HL-60 (cell line): Measurements from ENCODE around the gene TMEM63A.
A peak's percentile ranks its signal among the peaks of the same experiment; 100 is the strongest.
"Not testable (repeated sequence)": the region's sequence is repeated elsewhere in the genome, so short reads cannot be mapped to it uniquely, and the experiment has no call there.

ENCODE experiments used
- DNase-seq, 2 experiments: peaks; one replicate each; pipeline ENCODE4 v3.0.0-alpha.2; 2010 to 2020; ENCODE audit warnings: low read depth in 1 of 2, low spot score in 1 of 2
- H3K27ac ChIP-seq: fragments of 250-450 bp; sonication (Bioruptor Pico); replicated peaks from 2 replicates; pipeline ENCODE4 v1.5.1; 2020; ENCODE audit warnings: mild to moderate bottlenecking, moderate library complexity
- H3K27me3 ChIP-seq: fragments of 250-450 bp; sonication (Bioruptor Pico); 2 replicates; pipeline ENCODE4 v1.5.1; 2021; ENCODE audit warnings: mild to moderate bottlenecking, moderate library complexity; ENCODE audit not compliant: insufficient read depth, poor library complexity, severe bottlenecking
- H3K4me3 ChIP-seq: replicated peaks from 2 replicates; pipeline ENCODE4 v1.5.1; 2011; ENCODE audit warnings: mild to moderate bottlenecking, control low read depth, low read length; ENCODE audit not compliant: insufficient read depth
- GABPA ChIP-seq: IDR thresholded peaks from 2 replicates; pipeline ENCODE4 v1.6.1; 2012; ENCODE audit warnings: low read depth
- POLR2AphosphoS5 ChIP-seq: IDR thresholded peaks from 2 replicates; pipeline ENCODE4 v1.6.1; 2012; ENCODE audit warnings: low read depth
- SPI1 ChIP-seq: IDR thresholded peaks from 2 replicates; pipeline ENCODE4 v1.6.1; 2012; ENCODE audit warnings: low read depth, mild to moderate bottlenecking, borderline replicate concordance
- TF ChIP-seq, protein P1 (sequence below): IDR thresholded peaks from one replicate; pipeline ENCODE4 v1.5.1; 2011; ENCODE audit warnings: low read length, control low read depth, inconsistent platforms; ENCODE audit not compliant: insufficient read depth
- TF ChIP-seq, protein P2 (sequence below): IDR thresholded peaks from 2 replicates; pipeline ENCODE4 v1.6.1; 2012; ENCODE audit warnings: low read depth; ENCODE audit not compliant: insufficient replicate concordance

Gene TMEM63A

DNA sequence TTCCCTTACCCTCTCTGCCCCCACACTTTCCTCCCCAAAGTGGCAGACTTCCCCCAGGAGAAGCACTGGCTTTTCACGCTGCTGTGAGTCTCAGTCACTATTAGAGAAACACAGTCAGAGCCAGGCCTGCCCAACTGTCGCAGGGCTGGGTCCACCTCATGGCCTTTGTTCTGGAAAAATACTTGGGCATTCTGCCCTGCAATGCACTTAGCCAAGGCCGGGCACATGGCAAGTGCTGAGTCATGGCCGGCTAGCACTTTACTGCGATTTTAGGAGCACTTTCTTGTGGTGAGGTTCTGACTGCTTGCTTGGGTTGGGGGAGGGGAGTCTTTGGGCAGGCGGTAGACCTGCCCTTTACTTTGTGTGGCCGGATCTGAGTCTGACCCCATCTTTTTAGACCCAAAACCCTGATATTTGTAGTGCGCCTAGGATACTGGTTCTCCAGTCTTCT lies 64.5 kb downstream of the TMEM63A start:
- no peak overlapping the region for H3K4me3 ChIP-seq
- H3K27ac ChIP-seq = peak overlapping the region; percentile 54
- no peak for TF ChIP-seq GABPA
- TF ChIP-seq POLR2AphosphoS5 = no peak
- TF ChIP-seq, protein P1, sequence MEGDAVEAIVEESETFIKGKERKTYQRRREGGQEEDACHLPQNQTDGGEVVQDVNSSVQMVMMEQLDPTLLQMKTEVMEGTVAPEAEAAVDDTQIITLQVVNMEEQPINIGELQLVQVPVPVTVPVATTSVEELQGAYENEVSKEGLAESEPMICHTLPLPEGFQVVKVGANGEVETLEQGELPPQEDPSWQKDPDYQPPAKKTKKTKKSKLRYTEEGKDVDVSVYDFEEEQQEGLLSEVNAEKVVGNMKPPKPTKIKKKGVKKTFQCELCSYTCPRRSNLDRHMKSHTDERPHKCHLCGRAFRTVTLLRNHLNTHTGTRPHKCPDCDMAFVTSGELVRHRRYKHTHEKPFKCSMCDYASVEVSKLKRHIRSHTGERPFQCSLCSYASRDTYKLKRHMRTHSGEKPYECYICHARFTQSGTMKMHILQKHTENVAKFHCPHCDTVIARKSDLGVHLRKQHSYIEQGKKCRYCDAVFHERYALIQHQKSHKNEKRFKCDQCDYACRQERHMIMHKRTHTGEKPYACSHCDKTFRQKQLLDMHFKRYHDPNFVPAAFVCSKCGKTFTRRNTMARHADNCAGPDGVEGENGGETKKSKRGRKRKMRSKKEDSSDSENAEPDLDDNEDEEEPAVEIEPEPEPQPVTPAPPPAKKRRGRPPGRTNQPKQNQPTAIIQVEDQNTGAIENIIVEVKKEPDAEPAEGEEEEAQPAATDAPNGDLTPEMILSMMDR = no peak
- no peak for TF ChIP-seq SPI1
- TF ChIP-seq, protein P2, sequence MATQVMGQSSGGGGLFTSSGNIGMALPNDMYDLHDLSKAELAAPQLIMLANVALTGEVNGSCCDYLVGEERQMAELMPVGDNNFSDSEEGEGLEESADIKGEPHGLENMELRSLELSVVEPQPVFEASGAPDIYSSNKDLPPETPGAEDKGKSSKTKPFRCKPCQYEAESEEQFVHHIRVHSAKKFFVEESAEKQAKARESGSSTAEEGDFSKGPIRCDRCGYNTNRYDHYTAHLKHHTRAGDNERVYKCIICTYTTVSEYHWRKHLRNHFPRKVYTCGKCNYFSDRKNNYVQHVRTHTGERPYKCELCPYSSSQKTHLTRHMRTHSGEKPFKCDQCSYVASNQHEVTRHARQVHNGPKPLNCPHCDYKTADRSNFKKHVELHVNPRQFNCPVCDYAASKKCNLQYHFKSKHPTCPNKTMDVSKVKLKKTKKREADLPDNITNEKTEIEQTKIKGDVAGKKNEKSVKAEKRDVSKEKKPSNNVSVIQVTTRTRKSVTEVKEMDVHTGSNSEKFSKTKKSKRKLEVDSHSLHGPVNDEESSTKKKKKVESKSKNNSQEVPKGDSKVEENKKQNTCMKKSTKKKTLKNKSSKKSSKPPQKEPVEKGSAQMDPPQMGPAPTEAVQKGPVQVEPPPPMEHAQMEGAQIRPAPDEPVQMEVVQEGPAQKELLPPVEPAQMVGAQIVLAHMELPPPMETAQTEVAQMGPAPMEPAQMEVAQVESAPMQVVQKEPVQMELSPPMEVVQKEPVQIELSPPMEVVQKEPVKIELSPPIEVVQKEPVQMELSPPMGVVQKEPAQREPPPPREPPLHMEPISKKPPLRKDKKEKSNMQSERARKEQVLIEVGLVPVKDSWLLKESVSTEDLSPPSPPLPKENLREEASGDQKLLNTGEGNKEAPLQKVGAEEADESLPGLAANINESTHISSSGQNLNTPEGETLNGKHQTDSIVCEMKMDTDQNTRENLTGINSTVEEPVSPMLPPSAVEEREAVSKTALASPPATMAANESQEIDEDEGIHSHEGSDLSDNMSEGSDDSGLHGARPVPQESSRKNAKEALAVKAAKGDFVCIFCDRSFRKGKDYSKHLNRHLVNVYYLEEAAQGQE = no peak
- DNase-seq = peak; percentile 45 to 62
- H3K27me3 ChIP-seq = no peaks in the 10 kb centered on the region

DNA sequence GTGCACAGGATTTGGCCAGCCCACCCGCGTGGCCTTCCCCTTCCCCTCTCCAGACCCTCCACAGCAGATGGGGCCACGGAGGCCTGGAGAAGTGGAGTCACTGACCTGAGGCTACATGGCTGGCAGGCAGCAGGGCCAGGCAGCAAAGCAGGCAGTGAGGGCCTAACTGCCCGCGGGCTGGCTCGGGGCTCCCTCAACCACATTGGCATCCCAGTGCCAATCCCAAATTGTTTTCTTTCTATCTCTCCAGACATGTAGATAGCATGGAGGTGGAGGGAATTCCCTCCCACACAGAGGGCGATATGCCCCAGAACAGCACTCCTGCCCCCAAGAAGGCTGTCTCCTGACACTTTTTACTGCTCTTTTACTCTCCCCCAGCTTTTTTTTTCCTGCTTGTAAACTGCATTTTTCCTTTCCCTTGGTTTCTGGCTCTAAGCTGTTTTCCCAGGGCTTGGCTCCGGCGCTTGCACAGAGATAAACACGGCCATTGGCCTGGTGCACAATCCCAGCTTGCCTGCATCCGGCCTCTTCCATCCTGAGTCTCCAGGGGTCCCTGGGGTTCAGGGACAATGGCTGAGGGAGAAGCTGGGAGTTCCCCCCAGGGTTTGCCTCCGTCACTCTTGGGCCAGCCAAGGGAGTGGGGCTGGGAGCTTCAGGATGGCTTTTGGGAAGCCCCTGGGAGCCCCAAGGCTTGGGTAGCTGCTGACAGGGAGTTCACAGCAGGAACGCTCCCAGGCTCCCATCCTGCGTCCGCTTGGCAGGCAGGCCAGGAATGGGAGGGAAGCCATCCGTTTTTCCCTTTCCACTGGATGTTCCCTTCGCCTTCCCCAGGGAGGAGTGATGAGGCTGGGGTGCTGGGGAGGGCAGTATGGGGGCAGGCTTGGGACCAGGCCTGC lies 65.3 kb downstream of the TMEM63A start:
- no peaks in the 10 kb centered on the region for H3K27me3 ChIP-seq
- no peak for DNase-seq
- H3K4me3 ChIP-seq = no peak overlapping the region
- H3K27ac ChIP-seq = peak overlapping the region; percentile 54
- no peak for TF ChIP-seq SPI1
- no peak for TF ChIP-seq POLR2AphosphoS5
- TF ChIP-seq, protein P2 = no peak
- TF ChIP-seq GABPA = no peak

- Histone ChIP-seq H3K27me3 (no peaks in the 10 kb centered on the region), H3K27ac (no peak overlapping the region), H3K4me3 (no peak overlapping the region)
- TF ChIP-seq, protein P1 = no peak
- no peak for TF ChIP-seq POLR2AphosphoS5
- TF ChIP-seq, protein P2 = no peak
- no peak for TF ChIP-seq SPI1
- DNase-seq = no peak
Observed at GRCh38 chr1:225815526-225816178, 66.5 kb downstream of the TMEM63A start.

DNA sequence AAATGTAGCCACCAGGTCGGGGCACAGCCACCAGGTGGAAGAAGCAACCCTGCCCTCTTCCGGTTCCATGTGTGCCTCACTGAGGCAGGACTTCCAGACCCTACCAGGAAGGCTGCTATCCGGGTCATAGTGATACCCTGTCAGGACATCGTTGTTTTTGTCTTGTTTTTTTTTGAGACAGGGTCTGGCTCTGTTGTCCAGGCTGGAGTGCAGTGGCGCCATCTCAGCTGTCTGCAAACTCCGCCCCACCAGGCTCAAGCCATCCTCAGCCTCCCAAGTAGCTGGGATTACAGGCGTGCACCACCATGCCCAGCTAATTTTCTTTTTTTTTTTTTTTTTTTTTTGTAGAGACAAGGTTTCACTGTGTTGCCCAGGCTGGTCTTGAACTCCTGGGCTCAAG lies 67.1 kb downstream of the TMEM63A start:
- not testable (repeated sequence) for H3K27ac ChIP-seq

More for the DNA sequence above, 67.1 kb downstream of the TMEM63A start:
- not testable (repeated sequence) for DNase-seq, H3K27me3 ChIP-seq, H3K4me3 ChIP-seq
